ENCODE data around the gene OTOGL. TPM values are rescaled to one million over a fixed set of nuclear protein-coding genes. Genes with fewer than 3 reads are reported as not detected.

OTOGL gene
- total RNA-seq, 1 experiment from 2014 or later: not detected

GRCh38 chr12:80257920-80258319, 158.6 kb downstream of the OTOGL start:
- DNase-seq (ENCODE audit: unreplicated experiment): no peak
- Mint-ChIP-seq H3K27ac (ENCODE audit: low read depth, unreplicated experiment) (no peak overlapping the region), H3K4me3 (ENCODE audit: unreplicated experiment) (no peak overlapping the region), H3K36me3 (ENCODE audit: insufficient read depth, unreplicated experiment) (no peaks in the 10 kb centered on the region), H3K4me1 (ENCODE audit: insufficient read depth, unreplicated experiment) (no peaks in the 10 kb centered on the region), H3K9me3 (ENCODE audit: unreplicated experiment) (no peaks in the 10 kb centered on the region), H3K27me3 (ENCODE audit: insufficient read depth, unreplicated experiment) (peaks cover 29% of the 10 kb centered on the region)
- intact Hi-C loops (cut with micrococcal nuclease): no loop called here
- ChIA-PET CTCF (interaction anchor here (0.9 to 1.9 kb wide), 3 partner anchors 11 to 63 kb away, joined by 4 to 11 read pairs (median 4); no protein-coding TSS in a partner anchor), POLR2A (no interaction called here)
- no peak for TF ChIP-seq CTCF (IDR thresholded peaks at IDR 0.05; ENCODE audit: unreplicated experiment)
- BruUV-seq (replicated peaks): no TSS peak

DNA sequence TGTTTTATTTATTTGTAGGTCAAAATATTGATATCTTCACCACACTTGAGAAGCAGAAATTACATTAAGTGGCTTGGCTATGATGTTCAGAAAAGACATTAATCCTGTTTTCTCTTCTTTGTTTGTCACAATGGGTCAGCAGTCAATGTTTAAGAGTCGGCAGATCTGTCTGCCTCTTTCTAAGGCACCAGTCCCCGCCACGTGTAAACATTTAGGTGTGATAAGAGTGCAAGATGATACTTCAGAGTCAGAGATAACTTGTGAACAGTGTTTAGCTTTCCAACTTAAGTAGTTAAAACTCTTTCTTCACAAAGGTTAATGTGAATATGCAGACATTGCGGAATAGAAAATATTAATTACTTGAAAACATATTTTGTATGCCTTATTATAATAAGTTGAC, 160.9 kb downstream of the OTOGL start:
- H3K27me3 Mint-ChIP-seq (ENCODE audit: insufficient read depth, unreplicated experiment): peaks cover 29% of the 10 kb centered on the region
- TF ChIP-seq CTCF (IDR thresholded peaks at IDR 0.05; ENCODE audit: unreplicated experiment): no peak
- ChIA-PET POLR2A (no interaction called here), CTCF (interaction anchor here (2.8 kb wide), 1 partner anchor 9 kb away, joined by 10 read pairs; no protein-coding TSS in a partner anchor)
- H3K36me3 Mint-ChIP-seq (ENCODE audit: insufficient read depth, unreplicated experiment): no peaks in the 10 kb centered on the region
- no peaks in the 10 kb centered on the region for H3K9me3 Mint-ChIP-seq (ENCODE audit: unreplicated experiment)
- H3K4me1 Mint-ChIP-seq (ENCODE audit: insufficient read depth, unreplicated experiment): no peaks in the 10 kb centered on the region
- no peak for DNase-seq (ENCODE audit: unreplicated experiment)
- no peak overlapping the region for H3K27ac Mint-ChIP-seq (ENCODE audit: low read depth, unreplicated experiment)
- BruUV-seq (replicated peaks): no TSS peak
- H3K4me3 Mint-ChIP-seq (ENCODE audit: unreplicated experiment): no peak overlapping the region
- intact Hi-C loops (cut with micrococcal nuclease): no loop called here

GRCh38 chr12:80261403-80261802, 162.1 kb downstream of the OTOGL start:
- intact Hi-C loops (cut with micrococcal nuclease): no loop called here
- no peaks in the 10 kb centered on the region for H3K4me1 Mint-ChIP-seq (ENCODE audit: insufficient read depth, unreplicated experiment)

GRCh38 chr12:80262346-80262745, 163.0 kb downstream of the OTOGL start:
- no TSS peak for BruUV-seq (replicated peaks)
- Mint-ChIP-seq H3K27ac (ENCODE audit: low read depth, unreplicated experiment) (no peak overlapping the region), H3K36me3 (ENCODE audit: insufficient read depth, unreplicated experiment) (no peaks in the 10 kb centered on the region), H3K27me3 (ENCODE audit: insufficient read depth, unreplicated experiment) (peaks cover 16% of the 10 kb centered on the region), H3K4me3 (ENCODE audit: unreplicated experiment) (no peak overlapping the region), H3K4me1 (ENCODE audit: insufficient read depth, unreplicated experiment) (no peaks in the 10 kb centered on the region), H3K9me3 (ENCODE audit: unreplicated experiment) (no peaks in the 10 kb centered on the region)
- no peak for TF ChIP-seq CTCF (IDR thresholded peaks at IDR 0.05; ENCODE audit: unreplicated experiment)
- intact Hi-C loops (cut with micrococcal nuclease): no loop called here
- ChIA-PET POLR2A (no interaction called here), CTCF (interaction anchor here (0.6 kb wide), 1 partner anchor 153 kb away, joined by 3 read pairs; no protein-coding TSS in a partner anchor)
- DNase-seq (ENCODE audit: unreplicated experiment): no peak

More at GRCh38 chr12:80261403-80261802, 162.1 kb downstream of the OTOGL start:
- POLR2A ChIA-PET: no interaction called here
- CTCF ChIA-PET: interaction anchor here (0.6 to 2.8 kb wide), 3 partner anchors 8 to 354 kb away, joined by 3 to 10 read pairs (median 3); no protein-coding TSS in a partner anchor
- no peak overlapping the region for H3K4me3 Mint-ChIP-seq (ENCODE audit: unreplicated experiment)
- no peaks in the 10 kb centered on the region for H3K9me3 Mint-ChIP-seq (ENCODE audit: unreplicated experiment)
- no peak overlapping the region for H3K27ac Mint-ChIP-seq (ENCODE audit: low read depth, unreplicated experiment)
- DNase-seq (ENCODE audit: unreplicated experiment): no peak
- H3K27me3 Mint-ChIP-seq (ENCODE audit: insufficient read depth, unreplicated experiment): peaks cover 25% of the 10 kb centered on the region
- BruUV-seq (replicated peaks): no TSS peak
- no peaks in the 10 kb centered on the region for H3K36me3 Mint-ChIP-seq (ENCODE audit: insufficient read depth, unreplicated experiment)
- TF ChIP-seq CTCF (IDR thresholded peaks at IDR 0.05; ENCODE audit: unreplicated experiment): no peak
